ENCODE data around the gene DDAH1. TPM values are rescaled to one million over a fixed set of nuclear protein-coding genes. Genes with fewer than 3 reads are reported as not detected.

DDAH1 gene
- total RNA-seq, 1 experiment from 2014 or later, result 7.9 TPM

DNA sequence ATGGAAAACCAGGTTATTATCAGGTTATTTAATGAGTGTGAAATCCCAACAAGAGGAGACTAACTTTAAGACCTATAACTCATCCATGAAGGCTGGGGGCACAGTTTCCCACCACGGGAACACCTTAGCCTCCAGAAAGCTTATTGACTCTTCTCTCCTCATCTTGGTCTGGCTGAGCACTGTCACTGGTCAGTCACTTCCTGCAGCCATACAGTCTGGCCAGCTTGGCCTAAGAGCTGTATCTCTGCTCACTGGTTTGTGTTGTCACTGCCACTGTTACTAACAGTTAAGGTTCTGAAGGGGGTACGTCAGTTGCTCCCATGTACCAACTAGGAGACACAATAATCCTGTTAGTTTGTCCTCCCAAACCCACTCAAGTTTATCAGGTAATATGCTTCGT is 16.7 kb upstream of the DDAH1 start:
- POLR2A ChIA-PET, result interaction anchor here (1.2 kb wide), 1 partner anchor 90 kb away, joined by 5 read pairs; no protein-coding TSS in a partner anchor

DNA sequence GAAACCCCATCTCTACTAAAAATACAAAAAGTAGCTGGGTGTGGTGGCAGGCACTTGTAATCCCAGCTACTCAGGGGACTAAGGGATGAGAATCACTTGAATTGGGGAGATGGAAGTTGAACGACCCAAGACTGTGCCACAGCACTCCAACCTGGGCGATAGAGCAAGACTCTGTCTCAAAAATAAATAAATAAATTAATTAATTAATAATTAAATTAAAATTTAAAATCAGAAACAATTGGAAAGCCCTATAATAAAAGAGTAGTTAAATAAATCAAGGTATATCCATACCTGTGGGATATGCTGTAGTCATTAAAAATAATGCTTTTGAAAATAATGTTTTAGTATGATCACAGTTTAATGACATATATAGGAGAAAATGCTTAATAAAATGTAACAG is 15.6 kb upstream of the DDAH1 start:
- CTCF ChIA-PET, result no interaction called here
- H3K27ac Mint-ChIP-seq (ENCODE audit: low read depth, unreplicated experiment), result no peak overlapping the region
- TF ChIP-seq, protein P1, sequence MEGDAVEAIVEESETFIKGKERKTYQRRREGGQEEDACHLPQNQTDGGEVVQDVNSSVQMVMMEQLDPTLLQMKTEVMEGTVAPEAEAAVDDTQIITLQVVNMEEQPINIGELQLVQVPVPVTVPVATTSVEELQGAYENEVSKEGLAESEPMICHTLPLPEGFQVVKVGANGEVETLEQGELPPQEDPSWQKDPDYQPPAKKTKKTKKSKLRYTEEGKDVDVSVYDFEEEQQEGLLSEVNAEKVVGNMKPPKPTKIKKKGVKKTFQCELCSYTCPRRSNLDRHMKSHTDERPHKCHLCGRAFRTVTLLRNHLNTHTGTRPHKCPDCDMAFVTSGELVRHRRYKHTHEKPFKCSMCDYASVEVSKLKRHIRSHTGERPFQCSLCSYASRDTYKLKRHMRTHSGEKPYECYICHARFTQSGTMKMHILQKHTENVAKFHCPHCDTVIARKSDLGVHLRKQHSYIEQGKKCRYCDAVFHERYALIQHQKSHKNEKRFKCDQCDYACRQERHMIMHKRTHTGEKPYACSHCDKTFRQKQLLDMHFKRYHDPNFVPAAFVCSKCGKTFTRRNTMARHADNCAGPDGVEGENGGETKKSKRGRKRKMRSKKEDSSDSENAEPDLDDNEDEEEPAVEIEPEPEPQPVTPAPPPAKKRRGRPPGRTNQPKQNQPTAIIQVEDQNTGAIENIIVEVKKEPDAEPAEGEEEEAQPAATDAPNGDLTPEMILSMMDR (IDR thresholded peaks at IDR 0.05; ENCODE audit: unreplicated experiment), result no peak
- no peaks in the 10 kb centered on the region for H3K27me3 Mint-ChIP-seq (ENCODE audit: insufficient read depth, unreplicated experiment)
- H3K4me1 Mint-ChIP-seq (ENCODE audit: insufficient read depth, unreplicated experiment), result no peaks in the 10 kb centered on the region
- DNase-seq (ENCODE audit: unreplicated experiment), result no peak
- H3K36me3 Mint-ChIP-seq (ENCODE audit: insufficient read depth, unreplicated experiment), result no peaks in the 10 kb centered on the region
- intact Hi-C loops (cut with micrococcal nuclease), result no loop called here
- POLR2A ChIA-PET, result no interaction called here
- no peaks in the 10 kb centered on the region for H3K9me3 Mint-ChIP-seq (ENCODE audit: unreplicated experiment)
- BruUV-seq (replicated peaks), result no TSS peak
- no peak overlapping the region for H3K4me3 Mint-ChIP-seq (ENCODE audit: unreplicated experiment)

More for the DNA sequence above, 16.7 kb upstream of the DDAH1 start:
- no peaks in the 10 kb centered on the region for H3K36me3 Mint-ChIP-seq (ENCODE audit: insufficient read depth, unreplicated experiment)
- TF ChIP-seq, protein P1 (IDR thresholded peaks at IDR 0.05; ENCODE audit: unreplicated experiment), result no peak
- H3K9me3 Mint-ChIP-seq (ENCODE audit: unreplicated experiment), result no peaks in the 10 kb centered on the region
- CTCF ChIA-PET, result interaction anchor here (0.6 kb wide), 1 partner anchor 114 kb away, joined by 3 read pairs; no protein-coding TSS in a partner anchor
- no peaks in the 10 kb centered on the region for H3K27me3 Mint-ChIP-seq (ENCODE audit: insufficient read depth, unreplicated experiment)
- no TSS peak for BruUV-seq (replicated peaks)
- intact Hi-C loops (cut with micrococcal nuclease), result no loop called here
- DNase-seq (ENCODE audit: unreplicated experiment), result no peak
- no peak overlapping the region for H3K27ac Mint-ChIP-seq (ENCODE audit: low read depth, unreplicated experiment)
- H3K4me1 Mint-ChIP-seq (ENCODE audit: insufficient read depth, unreplicated experiment), result no peaks in the 10 kb centered on the region
- H3K4me3 Mint-ChIP-seq (ENCODE audit: unreplicated experiment), result no peak overlapping the region

DNA sequence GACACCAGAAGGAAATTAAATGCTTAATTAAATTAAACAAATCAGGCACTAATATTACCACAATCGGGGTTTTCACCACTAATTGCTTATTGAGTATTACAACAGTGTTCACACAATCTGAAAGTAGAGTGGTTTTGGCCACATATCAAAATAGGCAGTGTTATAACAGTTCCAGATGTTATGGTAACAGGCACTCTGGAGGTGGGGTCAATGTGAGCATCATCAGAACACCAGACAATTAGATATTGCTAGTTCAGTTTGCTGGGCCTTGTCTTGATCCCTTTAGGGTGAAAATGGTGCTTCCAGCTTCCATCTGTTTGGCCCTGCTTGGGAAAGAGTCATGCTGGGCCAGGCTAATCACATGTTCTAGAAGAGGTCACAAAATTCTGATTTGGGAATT is 14.5 kb upstream of the DDAH1 start:
- no peak for DNase-seq (ENCODE audit: unreplicated experiment)
- ChIA-PET POLR2A (no interaction called here), CTCF (no interaction called here)
- TF ChIP-seq, protein P1 (IDR thresholded peaks at IDR 0.05; ENCODE audit: unreplicated experiment), result no peak
- no peak overlapping the region for H3K4me3 Mint-ChIP-seq (ENCODE audit: unreplicated experiment)
- peaks cover under 1% of the 10 kb centered on the region for H3K4me1 Mint-ChIP-seq (ENCODE audit: insufficient read depth, unreplicated experiment)
- H3K9me3 Mint-ChIP-seq (ENCODE audit: unreplicated experiment), result no peaks in the 10 kb centered on the region
- intact Hi-C loops (cut with micrococcal nuclease), result no loop called here
- no peak overlapping the region for H3K27ac Mint-ChIP-seq (ENCODE audit: low read depth, unreplicated experiment)
- no peaks in the 10 kb centered on the region for H3K27me3 Mint-ChIP-seq (ENCODE audit: insufficient read depth, unreplicated experiment)
- H3K36me3 Mint-ChIP-seq (ENCODE audit: insufficient read depth, unreplicated experiment), result no peaks in the 10 kb centered on the region
- no TSS peak for BruUV-seq (replicated peaks)

DNA sequence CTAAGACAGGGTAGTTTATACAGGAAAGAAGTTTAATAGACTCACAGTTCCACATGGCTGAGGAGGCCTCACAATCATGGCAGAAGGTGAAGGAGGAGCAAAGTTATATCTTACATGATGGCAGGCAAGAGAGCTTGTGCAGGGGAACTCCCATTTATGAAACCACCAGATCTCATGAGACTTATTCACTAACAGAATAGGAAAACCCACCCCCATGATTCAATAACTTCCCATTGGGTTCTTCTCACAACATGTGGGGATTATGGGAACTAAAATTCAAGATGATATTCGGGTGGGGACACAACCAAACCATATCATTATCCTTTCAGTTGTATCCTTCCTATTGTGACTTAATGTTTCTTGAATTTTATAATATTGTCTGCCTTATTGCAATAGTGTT is 13.4 kb upstream of the DDAH1 start:
- intact Hi-C loops (cut with micrococcal nuclease), result no loop called here
- BruUV-seq (replicated peaks), result no TSS peak
- no peak overlapping the region for H3K4me3 Mint-ChIP-seq (ENCODE audit: unreplicated experiment)

More for the DNA sequence above, 13.4 kb upstream of the DDAH1 start:
- no peaks in the 10 kb centered on the region for H3K36me3 Mint-ChIP-seq (ENCODE audit: insufficient read depth, unreplicated experiment)
- H3K27me3 Mint-ChIP-seq (ENCODE audit: insufficient read depth, unreplicated experiment), result no peaks in the 10 kb centered on the region
- H3K27ac Mint-ChIP-seq (ENCODE audit: low read depth, unreplicated experiment), result no peak overlapping the region
- ChIA-PET POLR2A (no interaction called here), CTCF (no interaction called here)
- H3K4me1 Mint-ChIP-seq (ENCODE audit: insufficient read depth, unreplicated experiment), result peaks cover 12% of the 10 kb centered on the region
- DNase-seq (ENCODE audit: unreplicated experiment), result no peak
- H3K9me3 Mint-ChIP-seq (ENCODE audit: unreplicated experiment), result no peaks in the 10 kb centered on the region
- TF ChIP-seq, protein P1 (IDR thresholded peaks at IDR 0.05; ENCODE audit: unreplicated experiment), result no peak
